ENCODE results near the gene CDSN. TPM values are rescaled to one million over a fixed set of nuclear protein-coding genes. Genes with fewer than 3 reads are reported as not detected.

The CDSN gene
- total and polyA plus RNA-seq, 2 donors (not counting 3 experiments of a cell fraction or from before 2014, with no cell fraction given), result not detected

DNA sequence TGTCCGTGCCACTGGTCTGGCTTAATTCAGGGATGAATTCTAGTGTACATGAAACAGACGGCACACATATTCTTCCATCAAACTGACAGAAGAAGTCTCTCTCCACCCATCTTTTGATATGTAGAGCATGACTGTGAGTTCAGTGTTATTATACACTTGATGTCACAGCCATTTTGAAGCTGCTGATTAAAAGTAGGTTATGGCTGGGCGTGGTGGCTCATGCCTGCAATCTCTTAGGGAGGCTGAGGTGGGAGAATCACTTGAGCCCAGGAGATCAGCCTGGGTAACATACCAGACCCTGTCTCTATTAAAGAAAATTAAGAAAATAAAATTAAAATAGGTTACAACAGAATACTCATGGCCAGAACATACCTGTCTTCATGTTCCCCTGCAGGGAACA is 28.6 kb downstream of the CDSN start:
- CTCF ChIA-PET, result interaction anchor here (1.1 to 6.3 kb wide), 3 partner anchors 12 to 35 kb away, joined by 3 to 45 read pairs (median 24); partner anchors contain the start of gene PSORS1C1

More for the DNA sequence above, 28.6 kb downstream of the CDSN start:
- Histone ChIP-seq H2AFZ (ENCODE audit: low read depth, low read length) (no peak overlapping the region), H3K4me2 (ENCODE audit: insufficient read depth, low read length) (no peak overlapping the region), H3K9me1 (replicated peaks; ENCODE audit: control insufficient read depth, extremely low read depth, insufficient read depth, low read length) (no peaks in the 10 kb centered on the region), H3K27ac (ENCODE audit: insufficient read depth, low read depth, low read length) (no peak overlapping the region), H4K20me1 (replicated peaks; ENCODE audit: control insufficient read depth, extremely low read depth, insufficient read depth, low read length) (no peaks in the 10 kb centered on the region), H3K27me3 (ENCODE audit: control insufficient read depth in 2 of 2, insufficient read depth in 2 of 2, low read length in 2 of 2) (no peaks in the 10 kb centered on the region), H3K9ac (replicated peaks; ENCODE audit: extremely low read depth, insufficient read depth, low read length) (no peak overlapping the region), H3K4me1 (ENCODE audit: control insufficient read depth, extremely low read depth, insufficient read depth, low read length) (peaks cover 38% of the 10 kb centered on the region), H3K9me3 (replicated peaks; ENCODE audit: control insufficient read depth, insufficient read depth, low read length) (no peaks in the 10 kb centered on the region), H3K36me3 (ENCODE audit: control insufficient read depth in 2 of 2, extremely low read depth in 1 of 2, insufficient read depth in 2 of 2, low read length in 2 of 2) (no peaks in the 10 kb centered on the region), H3K4me3 (replicated peaks in 1 of 3; ENCODE audit: insufficient read depth in 1 of 3, low read depth in 1 of 3, low read length in 3 of 3) (no peak overlapping the region), H3K79me2 (ENCODE audit: control insufficient read depth, insufficient read depth, low read length) (no peaks in the 10 kb centered on the region)
- TF ChIP-seq, protein P1, sequence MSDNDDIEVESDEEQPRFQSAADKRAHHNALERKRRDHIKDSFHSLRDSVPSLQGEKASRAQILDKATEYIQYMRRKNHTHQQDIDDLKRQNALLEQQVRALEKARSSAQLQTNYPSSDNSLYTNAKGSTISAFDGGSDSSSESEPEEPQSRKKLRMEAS (IDR thresholded peaks at IDR 0.05; ENCODE audit: insufficient read depth, insufficient read length), result no peak
- TF ChIP-seq FOS (IDR thresholded peaks at IDR 0.05; ENCODE audit: borderline replicate concordance, insufficient read depth, low read length), result no peak
- TF ChIP-seq POLR2A (IDR thresholded peaks at IDR 0.05; ENCODE audit: low read depth, low read length), result no peak
- no peak for TF ChIP-seq POLR2AphosphoS5 (IDR thresholded peaks at IDR 0.05; ENCODE audit: insufficient read depth, low read depth, low read length)
- no peak for TF ChIP-seq JUN (IDR thresholded peaks at IDR 0.05; ENCODE audit: borderline replicate concordance, insufficient read depth, insufficient read length, low read depth)
- no peak for TF ChIP-seq MYC (IDR thresholded peaks at IDR 0.05; ENCODE audit: low read depth, low read length)
- TF ChIP-seq GATA2 (IDR thresholded peaks at IDR 0.05; ENCODE audit: insufficient read depth, insufficient read length, low read depth, low read length), result no peak
- TF ChIP-seq, protein P2, sequence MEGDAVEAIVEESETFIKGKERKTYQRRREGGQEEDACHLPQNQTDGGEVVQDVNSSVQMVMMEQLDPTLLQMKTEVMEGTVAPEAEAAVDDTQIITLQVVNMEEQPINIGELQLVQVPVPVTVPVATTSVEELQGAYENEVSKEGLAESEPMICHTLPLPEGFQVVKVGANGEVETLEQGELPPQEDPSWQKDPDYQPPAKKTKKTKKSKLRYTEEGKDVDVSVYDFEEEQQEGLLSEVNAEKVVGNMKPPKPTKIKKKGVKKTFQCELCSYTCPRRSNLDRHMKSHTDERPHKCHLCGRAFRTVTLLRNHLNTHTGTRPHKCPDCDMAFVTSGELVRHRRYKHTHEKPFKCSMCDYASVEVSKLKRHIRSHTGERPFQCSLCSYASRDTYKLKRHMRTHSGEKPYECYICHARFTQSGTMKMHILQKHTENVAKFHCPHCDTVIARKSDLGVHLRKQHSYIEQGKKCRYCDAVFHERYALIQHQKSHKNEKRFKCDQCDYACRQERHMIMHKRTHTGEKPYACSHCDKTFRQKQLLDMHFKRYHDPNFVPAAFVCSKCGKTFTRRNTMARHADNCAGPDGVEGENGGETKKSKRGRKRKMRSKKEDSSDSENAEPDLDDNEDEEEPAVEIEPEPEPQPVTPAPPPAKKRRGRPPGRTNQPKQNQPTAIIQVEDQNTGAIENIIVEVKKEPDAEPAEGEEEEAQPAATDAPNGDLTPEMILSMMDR (IDR thresholded peaks at IDR 0.05; ENCODE audit: extremely low read depth in 1 of 2, insufficient read depth in 1 of 2, low read depth in 1 of 2, low read length in 2 of 2), result no peak
- no peak for TF ChIP-seq EZH2 (IDR thresholded peaks at IDR 0.05; ENCODE audit: borderline replicate concordance, low read depth, low read length, severe bottlenecking)
- BruUV-seq (replicated peaks), result no TSS peak
- dilution Hi-C loops (cut with MboI; ENCODE audit: extremely low pct_ligation_motif_present, low sequenced_read_pairs), result no loop called here
- intact Hi-C loops (cut with micrococcal nuclease), result no loop called here
- FAIRE-seq (no peak), DNase-seq (ENCODE audit: low read depth, low spot score) (no peak)
- POLR2A ChIA-PET, result no interaction called here
